RWPE2 (cell line): ENCODE data around the gene NKD1.

Experiments
- ATAC-seq: fragments of 200-7000 bp; cut with Tn5 transposase; 3 replicates; pipeline ENCODE4 v1.9.1; 2021; ENCODE audit warnings: low read depth
- DNase-seq: peaks from one replicate; pipeline ENCODE4 v3.0.0-alpha.2; 2020; ENCODE audit warnings: low spot score
- H3K27ac ChIP-seq: fragments of 450-650 bp; 2 replicates; pipeline ENCODE4 v1.5.1; 2017; ENCODE audit warnings: mild to moderate bottlenecking; ENCODE audit not compliant: poor library complexity, severe bottlenecking
- H3K27me3 ChIP-seq: fragments of 250-450 bp; sonication (Bioruptor Pico); 2 replicates; pipeline ENCODE4 v1.5.1; 2021; ENCODE audit warnings: mild to moderate bottlenecking, moderate library complexity; ENCODE audit not compliant: insufficient read depth, poor library complexity, severe bottlenecking
- H3K36me3 ChIP-seq: fragments of 250-450 bp; sonication (Bioruptor Pico); 2 replicates; pipeline ENCODE4 v1.5.1; 2020; ENCODE audit warnings: low read depth, mild to moderate bottlenecking, moderate library complexity
- H3K4me1 ChIP-seq: fragments of 250-450 bp; sonication (Bioruptor Pico); 2 replicates; pipeline ENCODE4 v1.5.1; 2021; ENCODE audit warnings: mild to moderate bottlenecking, moderate library complexity; ENCODE audit not compliant: insufficient read depth, poor library complexity, severe bottlenecking
- H3K4me3 ChIP-seq: fragments of 250-450 bp; sonication (Bioruptor Pico); 2 replicates; pipeline ENCODE4 v1.5.1; 2021; ENCODE audit warnings: mild to moderate bottlenecking, moderate library complexity; ENCODE audit not compliant: severe bottlenecking
- H3K9me3 ChIP-seq: fragments of 250-450 bp; sonication (Bioruptor Pico); 2 replicates; pipeline ENCODE4 v1.5.1; 2021; ENCODE audit warnings: mild to moderate bottlenecking, moderate library complexity; ENCODE audit not compliant: severe bottlenecking
- TF ChIP-seq, protein P1 (sequence below): fragments of 450-650 bp; IDR thresholded peaks from one replicate; pipeline ENCODE4 v1.5.1; 2017; ENCODE audit warnings: mild to moderate bottlenecking, moderate library complexity; ENCODE audit not compliant: poor library complexity, severe bottlenecking

NKD1 gene

DNA sequence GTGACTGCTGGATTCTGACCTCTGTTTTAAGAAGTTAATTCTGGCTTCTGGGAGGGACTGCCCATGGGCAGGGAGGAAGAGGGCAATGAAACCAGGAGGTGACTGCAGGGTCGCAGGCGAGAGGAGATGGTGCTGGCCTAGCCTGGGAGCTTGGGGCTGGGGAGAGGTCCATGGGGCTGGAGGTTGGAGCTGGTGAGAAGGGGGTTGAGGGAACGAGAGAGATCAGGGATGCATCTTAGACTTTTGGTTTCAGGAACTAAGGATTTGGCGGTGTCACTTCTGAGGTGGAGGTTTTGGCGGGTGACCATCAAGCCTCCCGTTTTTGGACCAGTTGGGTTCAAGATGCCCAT is 64.6 kb downstream of the NKD1 start:
- no peak for DNase-seq
- H3K4me3 ChIP-seq = no peak overlapping the region
- H3K27ac ChIP-seq = no peak overlapping the region
- no peak for ATAC-seq
- no peaks in the 10 kb centered on the region for H3K27me3 ChIP-seq
- H3K36me3 ChIP-seq = no peaks in the 10 kb centered on the region
- TF ChIP-seq, protein P1, sequence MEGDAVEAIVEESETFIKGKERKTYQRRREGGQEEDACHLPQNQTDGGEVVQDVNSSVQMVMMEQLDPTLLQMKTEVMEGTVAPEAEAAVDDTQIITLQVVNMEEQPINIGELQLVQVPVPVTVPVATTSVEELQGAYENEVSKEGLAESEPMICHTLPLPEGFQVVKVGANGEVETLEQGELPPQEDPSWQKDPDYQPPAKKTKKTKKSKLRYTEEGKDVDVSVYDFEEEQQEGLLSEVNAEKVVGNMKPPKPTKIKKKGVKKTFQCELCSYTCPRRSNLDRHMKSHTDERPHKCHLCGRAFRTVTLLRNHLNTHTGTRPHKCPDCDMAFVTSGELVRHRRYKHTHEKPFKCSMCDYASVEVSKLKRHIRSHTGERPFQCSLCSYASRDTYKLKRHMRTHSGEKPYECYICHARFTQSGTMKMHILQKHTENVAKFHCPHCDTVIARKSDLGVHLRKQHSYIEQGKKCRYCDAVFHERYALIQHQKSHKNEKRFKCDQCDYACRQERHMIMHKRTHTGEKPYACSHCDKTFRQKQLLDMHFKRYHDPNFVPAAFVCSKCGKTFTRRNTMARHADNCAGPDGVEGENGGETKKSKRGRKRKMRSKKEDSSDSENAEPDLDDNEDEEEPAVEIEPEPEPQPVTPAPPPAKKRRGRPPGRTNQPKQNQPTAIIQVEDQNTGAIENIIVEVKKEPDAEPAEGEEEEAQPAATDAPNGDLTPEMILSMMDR = no peak
- H3K4me1 ChIP-seq = no peaks in the 10 kb centered on the region
- H3K9me3 ChIP-seq = no peaks in the 10 kb centered on the region

DNA sequence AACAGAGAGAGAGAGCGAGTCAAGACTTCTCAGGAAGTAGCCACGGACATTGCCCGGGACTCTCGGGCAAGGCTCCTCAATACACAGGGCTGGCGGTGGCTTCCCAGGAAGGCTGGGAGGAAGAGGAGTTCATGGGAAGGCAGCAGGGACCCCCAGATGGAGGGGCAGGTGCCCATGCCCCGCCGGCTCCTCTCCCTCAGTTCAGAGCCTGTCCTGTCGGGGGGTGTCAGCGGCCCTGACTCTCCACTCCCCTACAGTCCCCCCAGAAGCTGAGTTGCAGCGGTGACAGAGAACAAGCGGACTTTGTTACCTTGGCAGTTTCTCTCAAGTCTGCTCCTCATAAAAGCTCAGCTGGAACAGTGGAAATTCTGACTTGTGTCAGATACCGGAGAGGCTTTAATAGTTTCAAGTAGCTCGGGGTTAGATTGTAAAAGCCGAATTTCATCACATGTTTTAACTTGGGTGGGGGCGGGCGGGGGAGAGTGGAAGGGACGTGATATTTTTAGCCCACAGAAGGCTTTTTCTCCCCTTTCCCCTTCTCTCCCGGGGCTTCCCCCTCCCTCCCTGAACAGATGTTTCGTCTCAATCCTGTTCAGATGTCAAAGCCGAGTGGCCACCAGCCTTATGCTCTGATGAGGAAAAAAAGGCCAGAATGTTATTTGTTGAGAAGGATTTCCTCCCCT is 65.2 kb downstream of the NKD1 start:
- H3K4me3 ChIP-seq = no peak overlapping the region
- TF ChIP-seq, protein P1 = no peak
- ATAC-seq (no peak), DNase-seq (no peak)
- H3K4me1 ChIP-seq = no peaks in the 10 kb centered on the region
- H3K9me3 ChIP-seq = no peaks in the 10 kb centered on the region
- no peaks in the 10 kb centered on the region for H3K36me3 ChIP-seq
- H3K27me3 ChIP-seq = no peaks in the 10 kb centered on the region
- no peak overlapping the region for H3K27ac ChIP-seq

DNA sequence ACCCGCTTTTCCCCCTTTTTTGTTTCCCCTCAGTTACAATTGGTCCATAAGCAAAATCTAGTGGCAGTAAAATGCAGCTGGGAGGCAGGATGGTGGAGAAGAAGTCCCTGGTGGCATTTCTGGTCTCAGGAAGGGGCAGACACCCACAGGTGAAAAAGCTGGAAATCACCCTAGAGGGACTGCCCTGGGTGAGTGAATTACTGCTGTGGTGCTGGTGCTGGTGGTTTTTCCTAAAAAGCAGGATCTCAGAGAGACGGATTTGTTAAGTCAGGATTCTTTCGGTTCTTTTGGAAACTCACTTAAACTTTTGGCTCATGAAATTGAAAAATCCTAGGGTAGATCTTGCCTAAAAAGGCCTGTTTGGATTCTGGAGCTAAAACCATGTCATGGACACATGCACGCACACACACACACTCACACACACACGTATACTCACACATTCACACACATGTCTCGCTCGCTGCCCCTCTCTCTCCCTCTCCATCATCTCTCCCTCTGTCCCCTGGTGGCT is 65.8 kb downstream of the NKD1 start:
- Histone ChIP-seq H3K27me3 (no peaks in the 10 kb centered on the region), H3K9me3 (no peaks in the 10 kb centered on the region), H3K27ac (no peak overlapping the region), H3K4me3 (no peak overlapping the region), H3K4me1 (no peaks in the 10 kb centered on the region), H3K36me3 (no peaks in the 10 kb centered on the region)
- TF ChIP-seq, protein P1 = no peak
- ATAC-seq (no peak), DNase-seq (no peak)

DNA sequence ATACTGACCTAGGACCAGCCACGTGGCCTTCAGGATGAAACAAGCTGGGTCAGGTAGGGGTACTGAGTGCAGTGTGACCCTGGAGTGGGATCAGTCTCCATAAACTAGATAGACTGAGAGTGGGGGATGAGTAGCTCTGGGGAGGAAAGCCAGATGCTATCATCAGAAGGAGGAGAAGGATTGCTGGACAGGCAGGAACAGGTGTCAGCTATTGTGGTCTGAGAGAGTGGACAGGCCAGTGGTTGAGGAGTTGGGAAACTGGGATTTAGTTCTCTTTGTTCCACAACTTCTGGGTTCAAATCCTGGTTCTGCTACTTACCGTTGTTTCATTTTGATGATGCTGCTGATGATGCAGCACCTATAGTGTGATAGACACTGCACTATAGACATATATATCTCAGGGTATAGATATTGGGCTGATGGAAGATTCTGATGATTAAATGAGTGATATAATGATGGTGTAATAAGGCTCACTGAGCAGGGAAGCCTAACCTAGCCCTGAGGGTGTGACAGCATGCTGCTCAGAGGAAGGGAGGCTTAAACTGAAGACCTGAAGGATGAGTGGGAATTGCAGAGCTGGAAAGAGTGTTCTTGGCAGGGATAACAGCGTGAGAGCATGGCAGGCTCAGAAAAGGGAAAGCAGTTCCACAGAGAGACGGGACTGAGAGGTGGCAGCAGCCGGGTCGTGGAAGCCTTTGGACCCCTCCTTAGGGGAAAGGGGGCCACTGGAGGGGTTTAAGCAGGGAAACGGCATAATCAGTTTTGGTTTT is 66.9 kb downstream of the NKD1 start:
- no peaks in the 10 kb centered on the region for H3K9me3 ChIP-seq
- TF ChIP-seq, protein P1 = no peak
- no peak for ATAC-seq
- H3K4me1 ChIP-seq = no peaks in the 10 kb centered on the region
- no peak overlapping the region for H3K27ac ChIP-seq
- no peak for DNase-seq
- H3K4me3 ChIP-seq = no peak overlapping the region
- H3K27me3 ChIP-seq = no peaks in the 10 kb centered on the region
- H3K36me3 ChIP-seq = no peaks in the 10 kb centered on the region

DNA sequence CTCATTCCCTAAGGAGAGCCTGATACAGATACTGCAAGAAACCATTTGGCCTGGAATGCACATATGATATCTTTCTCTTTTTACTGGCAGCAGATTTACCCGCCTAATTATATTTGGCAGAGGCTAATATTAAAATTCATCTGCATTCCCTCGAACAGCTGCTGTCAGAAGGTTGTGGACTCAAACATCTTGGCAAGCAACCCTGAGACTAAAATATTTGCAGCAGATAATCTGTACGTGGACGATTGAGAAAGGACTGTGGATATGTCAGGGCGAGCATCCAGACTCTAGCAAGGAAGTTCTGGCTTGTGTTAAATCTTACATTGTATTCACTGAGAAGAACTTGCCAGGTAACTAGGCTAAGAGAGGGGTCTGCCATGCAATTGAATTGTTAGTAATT is 67.7 kb downstream of the NKD1 start:
- ATAC-seq (no peak), DNase-seq (no peak)
- H3K4me1 ChIP-seq = no peaks in the 10 kb centered on the region
- no peak overlapping the region for H3K27ac ChIP-seq
- H3K36me3 ChIP-seq = no peaks in the 10 kb centered on the region
- H3K27me3 ChIP-seq = no peaks in the 10 kb centered on the region
- H3K4me3 ChIP-seq = no peak overlapping the region
- TF ChIP-seq, protein P1 = no peak
- no peaks in the 10 kb centered on the region for H3K9me3 ChIP-seq
